ENCODE data around the gene CLEC16A.

DNA sequence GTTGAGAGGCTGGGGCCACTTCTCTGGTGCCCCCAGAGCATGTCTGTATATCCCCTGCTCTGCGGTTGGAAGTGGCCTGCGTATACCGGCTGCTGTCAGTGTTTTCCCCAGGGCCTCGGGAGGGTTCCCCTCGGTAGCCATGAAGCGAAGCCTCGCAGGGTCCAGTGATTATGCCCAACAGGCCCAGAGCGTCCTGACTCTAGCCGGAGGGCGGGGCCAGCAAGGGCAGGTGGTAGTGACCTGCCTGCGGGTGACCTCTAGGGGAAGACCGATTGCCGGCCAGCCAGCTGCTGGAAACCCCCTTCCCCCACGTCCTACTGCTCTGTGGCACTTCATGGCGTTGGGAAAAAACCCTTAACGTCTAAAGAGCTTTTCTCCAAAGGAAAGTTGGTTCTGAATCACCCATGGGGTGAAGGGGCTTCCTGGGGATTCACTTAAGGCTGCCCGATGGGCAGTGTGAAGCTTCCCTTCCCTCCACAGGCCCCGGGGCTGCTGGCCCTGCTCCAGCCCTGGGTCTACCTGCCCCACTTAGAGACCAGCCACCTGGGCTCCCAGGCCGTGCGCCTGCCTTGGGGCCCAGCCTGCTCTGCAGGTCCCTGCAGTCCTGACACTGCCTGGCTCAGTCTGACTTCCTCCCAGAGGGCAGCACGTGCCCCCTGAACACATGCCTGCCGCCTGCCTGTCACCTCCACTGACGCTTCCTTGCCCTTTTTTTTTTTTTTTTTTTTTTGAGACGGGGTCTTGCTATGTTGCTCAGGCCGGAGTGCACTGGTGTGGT lies 238.9 kb downstream of the CLEC16A start:
- no peak for TF ChIP-seq POLR2A (IDR thresholded peaks at IDR 0.05; ENCODE audit: low read length)
- no peak for TF ChIP-seq GATA1 (IDR thresholded peaks at IDR 0.05; ENCODE audit: low read depth, low read length)
